GM12878 (cell line): ENCODE measurements around the gene CBX7. TPM values are rescaled to one million over a fixed set of nuclear protein-coding genes. Genes with fewer than 3 reads are reported as not detected.
A peak's percentile ranks its signal among the peaks of the same experiment; 100 is the strongest.

Experiments used
- ATAC-seq: fragments of 200-7000 bp; cut with Tn5 transposase; 3 replicates; pipeline ENCODE4 v1.9.1; 2020; ENCODE audit warnings: mild to moderate bottlenecking, moderate library complexity
- BruUV-seq: library from RNA; stranded (reverse); fragments of 400-500 nt; replicated peaks from 2 replicates; lab custom pipeline; 2021; lab: Mats Ljungman, UMichigan
- CTCF ChIA-PET: fragments of 300-600 bp; sonication (Branson Sonifier 250); formaldehyde crosslinking; extraction: SDS; loops from one replicate; lab custom pipeline; 2021; ENCODE audit warnings: inconsistent platforms; lab: Yijun Ruan, JAX
- POLR2A ChIA-PET: fragments of 350-600 bp; formaldehyde crosslinking; extraction: SDS; loops from one replicate; lab custom pipeline; 2021; ENCODE audit warnings: inconsistent platforms; lab: Charles Lee
- RAD21 ChIA-PET: fragments of 300-600 bp; sonication (Branson Sonifier 250); formaldehyde crosslinking; loops from one replicate; lab custom pipeline; 2023; ENCODE audit warnings: antibody characterized with exemption; ENCODE audit not compliant: unreplicated experiment; lab: Charles Lee
- SMC1A ChIA-PET: fragments of 300-600 bp; sonication (Branson Sonifier 250); formaldehyde crosslinking; loops from one replicate; lab custom pipeline; 2023; ENCODE audit not compliant: unreplicated experiment, uncharacterized antibody; lab: Charles Lee
- DNase-seq: peaks from one replicate; pipeline ENCODE4 v3.0.0-alpha.2; 2011; ENCODE audit warnings: low read depth, low spot score
- FAIRE-seq: peaks from 3 replicates; lab custom pipeline; 2011; peaks lifted over from hg19 to GRCh38; lab: Jason Lieb, UNC
- H2AFZ ChIP-seq: 2 replicates; pipeline ENCODE4 v1.6.0; 2011; ENCODE audit warnings: low read depth, low read length, control low read depth; ENCODE audit not compliant: control insufficient read depth
- H3K27ac ChIP-seq: 2 replicates; pipeline ENCODE4 v1.5.1; 2011; ENCODE audit warnings: control low read depth; ENCODE audit not compliant: control insufficient read depth, insufficient read depth
- H3K27me3 ChIP-seq, 2 experiments: replicated peaks in 1 of 2; 2 replicates each; pipeline versions ENCODE4 v1.6.0 to v1.6.1; 2011; ENCODE audit warnings: low read length in 1 of 2; ENCODE audit not compliant: control insufficient read depth in 2 of 2, insufficient read depth in 2 of 2
- H3K36me3 ChIP-seq, 2 experiments: 2 replicates each; pipeline ENCODE4 v1.5.1; 2011; ENCODE audit warnings: low read length in 1 of 2; ENCODE audit not compliant: control insufficient read depth in 2 of 2, insufficient read depth in 2 of 2
- H3K4me1 ChIP-seq: 2 replicates; pipeline ENCODE4 v1.6.1; 2011; ENCODE audit warnings: mild to moderate bottlenecking, low read length, moderate library complexity, mixed read lengths; ENCODE audit not compliant: control insufficient read depth, insufficient read depth
- H3K4me2 ChIP-seq: 2 replicates; pipeline ENCODE4 v1.6.0; 2011; ENCODE audit warnings: control low read depth; ENCODE audit not compliant: control insufficient read depth, insufficient read depth
- H3K4me3 ChIP-seq: fragments of 200-600 bp; sonication (generic); 2 replicates; pipeline ENCODE4 v1.5.1; 2016
- H3K79me2 ChIP-seq: 2 replicates; pipeline ENCODE4 v1.6.0; 2011; ENCODE audit warnings: low read length; ENCODE audit not compliant: control insufficient read depth, insufficient read depth
- H3K9ac ChIP-seq: 2 replicates; pipeline ENCODE4 v1.8.0; 2011; ENCODE audit warnings: low read length, control low read depth, mixed read lengths; ENCODE audit not compliant: control insufficient read depth, insufficient read depth
- H3K9me3 ChIP-seq: replicated peaks from 3 replicates; pipeline ENCODE4 v1.5.1; 2011; ENCODE audit warnings: mild to moderate bottlenecking, low read length; ENCODE audit not compliant: control insufficient read depth, insufficient read depth
- H4K20me1 ChIP-seq: 2 replicates; pipeline ENCODE4 v1.6.0; 2011; ENCODE audit not compliant: control insufficient read depth, insufficient read depth
- ETV6 ChIP-seq, 2 experiments: fragments of 450-650 bp in 1 of 2; IDR thresholded peaks in 1 of 2; conservative IDR thresholded peaks in 1 of 2; 2 replicates each; pipeline ENCODE4 v1.6.1; 2014; ENCODE audit warnings: antibody characterized with exemption in 1 of 2, borderline replicate concordance in 1 of 2, low read depth in 1 of 2, mild to moderate bottlenecking in 1 of 2, moderate library complexity in 1 of 2
- FOS ChIP-seq: IDR thresholded peaks from 3 replicates; pipeline ENCODE4 v1.6.1; 2011; ENCODE audit warnings: borderline replicate concordance; ENCODE audit not compliant: insufficient read length; ENCODE audit errors: extremely low read depth
- NFIC ChIP-seq: IDR thresholded peaks from 2 replicates; pipeline ENCODE4 v1.6.1; 2012; ENCODE audit warnings: low read depth, mild to moderate bottlenecking, inconsistent platforms, low read length, moderate library complexity
- PAX5 ChIP-seq: IDR thresholded peaks from 2 replicates; pipeline ENCODE4 v1.6.1; 2011; ENCODE audit warnings: low read depth, low read length, borderline replicate concordance
- RUNX3 ChIP-seq: IDR thresholded peaks from 2 replicates; pipeline ENCODE4 v1.6.1; 2012; ENCODE audit warnings: low read length, inconsistent platforms
- SPI1 ChIP-seq: IDR thresholded peaks from 2 replicates; pipeline ENCODE4 v1.6.1; 2011; ENCODE audit warnings: low read depth, mild to moderate bottlenecking, low read length, moderate library complexity, borderline replicate concordance; ENCODE audit not compliant: insufficient read depth
- ZSCAN29 ChIP-seq: fragments of 450-650 bp; IDR thresholded peaks from 2 replicates; pipeline ENCODE4 v1.6.1; 2017; ENCODE audit warnings: mild to moderate bottlenecking, moderate library complexity
- WGBS: methylation state at CpG from one replicate; pipeline ENCODE4 v1.1.6; 2016; ENCODE audit warnings: low lambda C conversion rate; ENCODE audit not compliant: insufficient replicate concordance, insufficient coverage; ENCODE audit errors: missing lambda C conversion rate; 5-methylcytosine and 5-hydroxymethylcytosine counted together
- in situ Hi-C: fragments of 300-500 bp; cut with MboI; formaldehyde crosslinking; loops from 9 replicates; pipeline ENCODE4 v1.14.3; 2018; ENCODE audit warnings: mixed read lengths
- intact Hi-C: fragments of 100-400 bp; cut with micrococcal nuclease; formaldehyde crosslinking; loops from one replicate; pipeline ENCODE4 v1.14.2; 2022; ENCODE audit not compliant: unreplicated experiment
- polyA plus RNA-seq, 11 experiments: library from polyadenylated mRNA; depleted of rRNA in 4 of 11; unstranded in 6 of 11; stranded (reverse) in 5 of 11; fragments of >200 nt; fragmentation: Nextera tagmentation in 4 of 11; fragmentation: Illumina TruSeq in 1 of 11; extraction: Ambion mirVana in 4 of 11; extraction: Trizol in 1 of 11; gene quantifications; 1 replicate in 1 of 11; 2 replicates in 10 of 11; pipeline versions ENCODE4 v1.2.1 to v1.2.3, GENCODE V29; 2011 to 2016; ENCODE audit warnings: inconsistent platforms in 2 of 11, missing spikeins in 2 of 11, low read depth in 1 of 11
- total RNA-seq, 4 experiments: library from RNA; depleted of rRNA in 3 of 4; stranded (reverse); fragments of >200 nt in 3 of 4; fragmentation: Illumina TruSeq in 1 of 4; extraction: Trizol in 1 of 4; gene quantifications; 2 replicates each; pipeline versions ENCODE4 v1.2.1 to v1.2.3, GENCODE V29; 2013 to 2021
- TF ChIP-seq, protein P1 (sequence below): fragments of 450-650 bp; IDR thresholded peaks from 2 replicates; pipeline ENCODE4 v1.6.1; 2017; ENCODE audit warnings: antibody characterized with exemption, mild to moderate bottlenecking, moderate library complexity

The CBX7 gene
- total and polyA plus RNA-seq, 10 of the 15 experiments (the other 5 are each of a cell fraction or from before 2014, with no cell fraction given): 0.18 to 17.2 (median 5.6) TPM

DNA sequence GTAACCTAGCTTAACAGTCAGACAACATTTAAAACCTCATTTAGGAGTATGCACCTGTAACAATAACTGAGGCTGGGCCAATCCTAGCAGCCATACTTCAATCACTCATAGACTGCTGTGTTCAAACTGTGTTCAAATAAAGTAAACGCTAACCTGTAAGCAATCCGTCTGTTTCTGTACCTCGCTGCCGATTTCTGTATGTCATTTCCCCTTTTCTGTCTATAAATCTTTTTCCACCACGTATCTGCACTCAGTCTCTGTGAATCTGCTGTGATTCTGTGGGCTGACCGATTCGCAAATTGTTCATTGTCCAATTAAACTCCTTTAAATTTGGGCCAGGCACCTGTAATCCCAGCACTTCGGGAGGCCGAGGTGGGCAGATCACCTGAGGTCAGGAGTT lies 43.1 kb downstream of the CBX7 start:
- Histone ChIP-seq H3K27ac (no peak overlapping the region), H2AFZ (0 out of 2 replicates have a peak overlapping the region, but pooled peaks have one; percentile 5), H3K4me1 (peaks cover 14% of the 10 kb centered on the region), H3K79me2 (no peaks in the 10 kb centered on the region), H3K36me3 (no peaks in the 10 kb centered on the region), H3K9me3 (no peaks in the 10 kb centered on the region), H4K20me1 (no peaks in the 10 kb centered on the region), H3K27me3 (no peaks in the 10 kb centered on the region), H3K4me2 (no peak overlapping the region), H3K9ac (no peak overlapping the region), H3K4me3 (no peak overlapping the region)
- CTCF ChIA-PET: interaction anchor here (0.6 to 1.5 kb wide), 3 partner anchors 11 to 240 kb away, joined by 3 to 5 read pairs (median 4); no protein-coding TSS in a partner anchor
- SMC1A ChIA-PET: interaction anchor here (1.5 to 7.0 kb wide), 2 partner anchors 10 to 28 kb away, joined by 4 to 126 read pairs; partner anchors contain the start of gene APOBEC3H
- no peak for DNase-seq
- WGBS: 80% methylated on average over 9 of the region's 9 CpGs
- TF ChIP-seq ETV6 (conservative IDR thresholded peaks at IDR 0.05 in 1 of 2, IDR thresholded peaks at IDR 0.05 in 1 of 2; ENCODE audit: borderline replicate concordance in 1 of 2, low read depth in 1 of 2): no peak
- no peak for TF ChIP-seq PAX5
- no peak for TF ChIP-seq FOS
- TF ChIP-seq SPI1: peak; percentile 8; the same call in 1 of the 2 replicates
- no peak for TF ChIP-seq ZSCAN29
- in situ Hi-C loops: no loop called here
- no peak for FAIRE-seq
- no peak for ATAC-seq
- intact Hi-C loops: no loop called here
- RAD21 ChIA-PET: interaction anchor here (3.5 kb wide), 1 partner anchor 10 kb away, joined by 30 read pairs; the partner anchor contains the start of gene APOBEC3H
- POLR2A ChIA-PET: interaction anchor here (4.8 kb wide), 1 partner anchor 10 kb away, joined by 31 read pairs; no protein-coding TSS in a partner anchor
- no TSS peak for BruUV-seq

DNA sequence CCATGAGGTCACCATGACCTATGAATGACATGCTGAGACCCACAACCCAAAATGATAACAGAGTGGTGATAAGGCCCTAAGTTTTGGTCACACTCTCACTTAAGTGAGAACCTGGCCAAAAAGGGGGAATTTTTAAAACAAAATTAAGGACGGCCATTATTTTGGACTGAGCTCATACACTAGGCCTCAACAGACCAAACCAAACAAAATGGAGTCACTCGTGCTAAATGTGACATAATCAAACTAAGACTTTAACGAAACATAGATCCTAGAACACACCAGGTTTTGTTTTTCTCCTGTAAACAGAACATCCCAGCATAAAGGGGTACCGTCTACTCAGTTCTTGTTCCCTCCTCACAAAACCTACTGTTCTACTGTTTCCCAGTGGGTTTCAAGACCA lies 44.0 kb downstream of the CBX7 start:
- ChIA-PET SMC1A (interaction anchor here (0.7 to 1.5 kb wide), 3 partner anchors 11 to 31 kb away, joined by 3 to 4 read pairs (median 3); no protein-coding TSS in a partner anchor), CTCF (interaction anchor here (1.0 kb wide), 1 partner anchor 63 kb away, joined by 3 read pairs; no protein-coding TSS in a partner anchor), POLR2A (interaction anchor here (4.8 kb wide), 1 partner anchor 9 kb away, joined by 31 read pairs; no protein-coding TSS in a partner anchor), RAD21 (interaction anchor here (1.7 kb wide), 1 partner anchor 10 kb away, joined by 6 read pairs; no protein-coding TSS in a partner anchor)
- H3K4me2 ChIP-seq: no peak overlapping the region
- in situ Hi-C loops (no loop called here), intact Hi-C loops (no loop called here)
- 96% methylated on average over 4 of the region's 4 CpGs for WGBS
- H4K20me1 ChIP-seq: no peaks in the 10 kb centered on the region
- no peaks in the 10 kb centered on the region for H3K27me3 ChIP-seq
- H3K4me3 ChIP-seq: no peak overlapping the region
- no peak overlapping the region for H3K9ac ChIP-seq
- H3K4me1 ChIP-seq: peaks cover 6% of the 10 kb centered on the region
- FAIRE-seq (no peak), DNase-seq (no peak), ATAC-seq (no peak)
- no peaks in the 10 kb centered on the region for H3K79me2 ChIP-seq
- no peak overlapping the region for H3K27ac ChIP-seq
- H3K9me3 ChIP-seq: no peaks in the 10 kb centered on the region
- H2AFZ ChIP-seq: no peak overlapping the region
- no peaks in the 10 kb centered on the region for H3K36me3 ChIP-seq
- BruUV-seq: no TSS peak
- TF ChIP-seq NFIC (no peak), RUNX3 (no peak)
- TF ChIP-seq, protein P1, sequence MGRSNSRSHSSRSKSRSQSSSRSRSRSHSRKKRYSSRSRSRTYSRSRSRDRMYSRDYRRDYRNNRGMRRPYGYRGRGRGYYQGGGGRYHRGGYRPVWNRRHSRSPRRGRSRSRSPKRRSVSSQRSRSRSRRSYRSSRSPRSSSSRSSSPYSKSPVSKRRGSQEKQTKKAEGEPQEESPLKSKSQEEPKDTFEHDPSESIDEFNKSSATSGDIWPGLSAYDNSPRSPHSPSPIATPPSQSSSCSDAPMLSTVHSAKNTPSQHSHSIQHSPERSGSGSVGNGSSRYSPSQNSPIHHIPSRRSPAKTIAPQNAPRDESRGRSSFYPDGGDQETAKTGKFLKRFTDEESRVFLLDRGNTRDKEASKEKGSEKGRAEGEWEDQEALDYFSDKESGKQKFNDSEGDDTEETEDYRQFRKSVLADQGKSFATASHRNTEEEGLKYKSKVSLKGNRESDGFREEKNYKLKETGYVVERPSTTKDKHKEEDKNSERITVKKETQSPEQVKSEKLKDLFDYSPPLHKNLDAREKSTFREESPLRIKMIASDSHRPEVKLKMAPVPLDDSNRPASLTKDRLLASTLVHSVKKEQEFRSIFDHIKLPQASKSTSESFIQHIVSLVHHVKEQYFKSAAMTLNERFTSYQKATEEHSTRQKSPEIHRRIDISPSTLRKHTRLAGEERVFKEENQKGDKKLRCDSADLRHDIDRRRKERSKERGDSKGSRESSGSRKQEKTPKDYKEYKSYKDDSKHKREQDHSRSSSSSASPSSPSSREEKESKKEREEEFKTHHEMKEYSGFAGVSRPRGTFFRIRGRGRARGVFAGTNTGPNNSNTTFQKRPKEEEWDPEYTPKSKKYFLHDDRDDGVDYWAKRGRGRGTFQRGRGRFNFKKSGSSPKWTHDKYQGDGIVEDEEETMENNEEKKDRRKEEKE: no peak
